ENCODE measurements around the gene MRPS12. TPM values are rescaled to one million over a fixed set of nuclear protein-coding genes. Genes with fewer than 3 reads are reported as not detected.

Gene MRPS12
- total RNA-seq, 1 donor from 2014 or later, result 112 TPM

Other genes with a start within 250 kb of the MRPS12 start
- 3.2 and 3.5 TPM in 2 replicates for gene CAPN12, start 186.5 kb upstream of the MRPS12 start, total RNA-seq
- gene LGALS7, start 157.4 kb upstream of the MRPS12 start, total RNA-seq, result not detected in 2 replicates
- gene LGALS7B, start 141.7 kb upstream of the MRPS12 start, total RNA-seq, result not detected in 2 replicates
- 1.3 and 1.7 TPM in 2 replicates for gene LGALS4, start 118.0 kb upstream of the MRPS12 start, total RNA-seq
- gene ECH1, start 99.2 kb upstream of the MRPS12 start, total RNA-seq, result 129 and 130 TPM in 2 replicates
- gene HNRNPL, start 81.0 kb upstream of the MRPS12 start, total RNA-seq, result 686 and 695 TPM in 2 replicates
- 62.7 and 68.9 TPM in 2 replicates for gene RINL, start 52.7 kb upstream of the MRPS12 start, total RNA-seq
- gene SIRT2, start 31.3 kb upstream of the MRPS12 start, total RNA-seq, result 23.6 and 30.1 TPM in 2 replicates
- gene NFKBIB, start 31.0 kb upstream of the MRPS12 start, total RNA-seq, result 89.2 and 89.7 TPM in 2 replicates
- 0.77 and 0.97 TPM in 2 replicates for gene CCER2, start 18.8 kb upstream of the MRPS12 start, total RNA-seq
- 41.6 and 42.6 TPM in 2 replicates for gene SARS2, start 181 bp upstream of the MRPS12 start, total RNA-seq
- gene FBXO17, start 44.8 kb downstream of the MRPS12 start, total RNA-seq, result not detected in 2 replicates
- 0.14 and 0.17 TPM in 2 replicates for gene FBXO27, start 101.6 kb downstream of the MRPS12 start, total RNA-seq
- gene ACP7, start 153.4 kb downstream of the MRPS12 start, total RNA-seq, result not detected in 2 replicates
- gene PAK4, start 194.8 kb downstream of the MRPS12 start, total RNA-seq, result 14.8 and 16.9 TPM in 2 replicates

Measured in activated CD4-positive, alpha-beta T cell treated with anti-CD3 and anti-CD28 coated beads, Interleukin-2, amount 10 ng/mL, durations not matched to agents 24 days and 14 days (primary cell).